NCI-H345 treated with DMSO at 0.1 percent for 48 hours (cell line): ENCODE results near the gene SIRT3.
"Not testable (repeated sequence)": the region's sequence is repeated elsewhere in the genome, so short reads cannot be mapped to it uniquely, and the experiment has no call there.

Source experiments
- DNase-seq: peaks from one replicate; lab custom pipeline; 2025; ENCODE audit not compliant: unreplicated experiment; lab: John Stamatoyannopoulos, UW

SIRT3 gene

GRCh38 chr11:271319-271715 lies 35.2 kb upstream of the SIRT3 start:
- DNase-seq: no peak

- DNase-seq: no peak
These were observed 34.5 kb upstream of the SIRT3 start for GRCh38 chr11:270451-271318.

- DNase-seq: no peak
These were observed 33.2 kb upstream of the SIRT3 start for GRCh38 chr11:269146-269890.

- DNase-seq: not testable (repeated sequence)
These were observed 32.6 kb upstream of the SIRT3 start for GRCh38 chr11:268716-269145.

- no peak for DNase-seq
These were observed 31.4 kb upstream of the SIRT3 start for GRCh38 chr11:267491-267994.

- no peak for DNase-seq
These were observed 30.7 kb upstream of the SIRT3 start for GRCh38 chr11:266676-267439.

GRCh38 chr11:261624-262023 lies 25.5 kb upstream of the SIRT3 start:
- DNase-seq: no peak

GRCh38 chr11:259413-259812 lies 23.3 kb upstream of the SIRT3 start:
- no peak for DNase-seq

GRCh38 chr11:257766-258493 lies 21.8 kb upstream of the SIRT3 start:
- DNase-seq: no peak

GRCh38 chr11:256952-257737 lies 21.0 kb upstream of the SIRT3 start:
- DNase-seq: no peak

GRCh38 chr11:255816-256215 lies 19.7 kb upstream of the SIRT3 start:
- DNase-seq: no peak

- DNase-seq: no peak
These were observed 19.0 kb upstream of the SIRT3 start for GRCh38 chr11:255176-255575.

- DNase-seq: no peak
These were observed 17.7 kb upstream of the SIRT3 start for GRCh38 chr11:253886-254270.

- DNase-seq: no peak
These were observed 17.2 kb upstream of the SIRT3 start for GRCh38 chr11:253160-253885.

- DNase-seq: no peak
These were observed 16.5 kb upstream of the SIRT3 start for GRCh38 chr11:252666-253065.

- DNase-seq: no peak
These were observed 15.4 kb upstream of the SIRT3 start for GRCh38 chr11:251550-251949.

- no peak for DNase-seq
These were observed 14.7 kb upstream of the SIRT3 start for GRCh38 chr11:250740-251299.

GRCh38 chr11:250274-250673 lies 14.1 kb upstream of the SIRT3 start:
- no peak for DNase-seq

GRCh38 chr11:249062-249461 lies 12.9 kb upstream of the SIRT3 start:
- DNase-seq: no peak
